MM.1S (cell line): ENCODE measurements around the gene C18orf63.

Source experiments
- EZH2phosphoT487 ChIP-seq: fragments of 300-600 bp; sonication (generic); IDR thresholded peaks from 2 replicates; pipeline ENCODE4 v1.6.1; 2018; ENCODE audit warnings: antibody characterized with exemption, low read length
- TF ChIP-seq, protein P1 (sequence below): fragments of 300-600 bp; sonication (generic); IDR thresholded peaks from 2 replicates; pipeline ENCODE4 v1.5.1; 2016; ENCODE audit warnings: antibody characterized with exemption, low read length, mixed read lengths

DNA sequence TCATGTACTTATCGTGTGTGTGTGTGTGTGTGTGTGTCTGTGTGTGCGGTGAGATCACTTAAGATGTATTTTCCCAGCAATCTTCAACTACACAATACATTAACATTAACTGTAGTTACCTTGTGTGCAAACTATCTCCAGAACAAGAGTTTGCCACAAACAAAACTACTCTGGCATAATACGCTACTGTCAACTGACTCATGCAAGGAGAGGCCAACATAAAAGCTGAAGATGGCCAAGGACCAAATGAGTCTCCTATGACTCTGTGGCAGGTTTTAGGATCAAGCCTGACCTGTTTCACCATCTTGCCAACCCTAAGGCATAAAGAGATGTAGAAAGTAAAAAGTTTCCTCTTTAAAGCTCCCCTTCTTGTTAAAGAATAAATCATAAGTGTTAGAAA is 44.0 kb upstream of the C18orf63 start:
- TF ChIP-seq EZH2phosphoT487, result no peak
- TF ChIP-seq, protein P1, sequence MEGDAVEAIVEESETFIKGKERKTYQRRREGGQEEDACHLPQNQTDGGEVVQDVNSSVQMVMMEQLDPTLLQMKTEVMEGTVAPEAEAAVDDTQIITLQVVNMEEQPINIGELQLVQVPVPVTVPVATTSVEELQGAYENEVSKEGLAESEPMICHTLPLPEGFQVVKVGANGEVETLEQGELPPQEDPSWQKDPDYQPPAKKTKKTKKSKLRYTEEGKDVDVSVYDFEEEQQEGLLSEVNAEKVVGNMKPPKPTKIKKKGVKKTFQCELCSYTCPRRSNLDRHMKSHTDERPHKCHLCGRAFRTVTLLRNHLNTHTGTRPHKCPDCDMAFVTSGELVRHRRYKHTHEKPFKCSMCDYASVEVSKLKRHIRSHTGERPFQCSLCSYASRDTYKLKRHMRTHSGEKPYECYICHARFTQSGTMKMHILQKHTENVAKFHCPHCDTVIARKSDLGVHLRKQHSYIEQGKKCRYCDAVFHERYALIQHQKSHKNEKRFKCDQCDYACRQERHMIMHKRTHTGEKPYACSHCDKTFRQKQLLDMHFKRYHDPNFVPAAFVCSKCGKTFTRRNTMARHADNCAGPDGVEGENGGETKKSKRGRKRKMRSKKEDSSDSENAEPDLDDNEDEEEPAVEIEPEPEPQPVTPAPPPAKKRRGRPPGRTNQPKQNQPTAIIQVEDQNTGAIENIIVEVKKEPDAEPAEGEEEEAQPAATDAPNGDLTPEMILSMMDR, result no peak
